ENCODE data around the gene MAP4K2. TPM values are rescaled to one million over a fixed set of nuclear protein-coding genes. Genes with fewer than 3 reads are reported as not detected.

Gene MAP4K2
- total and polyA plus RNA-seq, 2 of the 4 experiments (the other 2 are of a cell fraction): 11.7 to 16.6 TPM

- Histone ChIP-seq H3K14ac (replicated peaks; ENCODE audit: low read depth, low read length) (no peak overlapping the region), H3K18ac (ENCODE audit: low read depth, low read length) (no peak overlapping the region), H4K91ac (ENCODE audit: insufficient read depth, low read depth, low read length) (no peak overlapping the region), H3K36me3 (ENCODE audit: control insufficient read depth, insufficient read depth, low read length) (peaks cover 25% of the 10 kb centered on the region), H2BK120ac (ENCODE audit: low read depth, low read length) (no peak overlapping the region), H4K8ac (ENCODE audit: low read depth in 2 of 2, low read length in 2 of 2) (no peak overlapping the region), H3K4me1 (ENCODE audit: control insufficient read depth, insufficient read depth, low read length) (peaks cover 16% of the 10 kb centered on the region), H3K4ac (ENCODE audit: low read depth, low read length) (no peak overlapping the region), H2BK15ac (ENCODE audit: low read depth, low read length) (no peak overlapping the region), H3K27me3 (ENCODE audit: control insufficient read depth, insufficient read depth, low read length) (no peaks in the 10 kb centered on the region), H2BK5ac (ENCODE audit: low read depth, low read length, poor library complexity, severe bottlenecking) (no peak overlapping the region), H3K79me1 (ENCODE audit: low read depth in 1 of 2, low read length in 2 of 2) (peaks cover 4 to 47% of the 10 kb centered on the region in 2 experiments; a peak in 3 of 4 replicates), H3K27ac (ENCODE audit: insufficient read depth, low read length) (no peak overlapping the region), H2AFZ (replicated peaks; ENCODE audit: low read length, poor library complexity) (no peak overlapping the region), H3K9me1 (ENCODE audit: insufficient read depth, low read length) (peaks cover 21% of the 10 kb centered on the region), H4K5ac (ENCODE audit: low read depth, low read length) (no peak overlapping the region), H2BK20ac (ENCODE audit: low read depth, low read length) (no peak overlapping the region), H3K4me2 (ENCODE audit: low read depth, low read length) (no peak overlapping the region), H4K20me1 (ENCODE audit: insufficient read depth, low read length) (no peaks in the 10 kb centered on the region), H3K23ac (ENCODE audit: low read depth, low read length) (no peak overlapping the region), H2AK9ac (replicated peaks; ENCODE audit: low read depth, low read length, poor library complexity) (no peak overlapping the region), H3K9me3 (ENCODE audit: control insufficient read depth, insufficient read depth, low read length) (no peaks in the 10 kb centered on the region), H3K9ac (ENCODE audit: low read depth, low read length) (no peak overlapping the region), H3K56ac (ENCODE audit: extremely low read depth, insufficient read depth, low read length) (no peak overlapping the region), H3K4me3 (ENCODE audit: insufficient read depth, low read depth, low read length) (no peak overlapping the region), H2AK5ac (ENCODE audit: low read depth, low read length) (no peak overlapping the region)
- TF ChIP-seq MAFK (IDR thresholded peaks at IDR 0.05; ENCODE audit: low read depth, low read length) (no peak), NFE2L2 (IDR thresholded peaks at IDR 0.05; ENCODE audit: low read depth, low read length) (no peak), BHLHE40 (IDR thresholded peaks at IDR 0.05; ENCODE audit: low read depth, low read length) (no peak), CEBPB (IDR thresholded peaks at IDR 0.05; ENCODE audit: low read depth, low read length) (no peak), MAZ (IDR thresholded peaks at IDR 0.05; ENCODE audit: borderline replicate concordance, low read depth, low read length) (no peak), RCOR1 (IDR thresholded peaks at IDR 0.05; ENCODE audit: insufficient replicate concordance, low read length) (no peak), USF2 (IDR thresholded peaks at IDR 0.05; ENCODE audit: low read depth, low read length) (no peak), SMC3 (IDR thresholded peaks at IDR 0.05; ENCODE audit: low read depth, low read length) (no peak), CHD1 (IDR thresholded peaks at IDR 0.05; ENCODE audit: low read depth, low read length) (no peak)
- BruUV-seq (replicated peaks): no TSS peak
- no peak for ATAC-seq (ENCODE audit: low read depth)
- CTCF ChIA-PET: no interaction called here
- in situ Hi-C loops (cut with MboI; ENCODE audit: low sequenced_read_pairs) (no loop called here), dilution Hi-C loops (cut with HindIII; ENCODE audit: low sequenced_read_pairs, unreplicated experiment) (no loop called here), intact Hi-C loops (cut with micrococcal nuclease) (no loop called here)
- DNase-seq: no peak
- no CpG with 5 or more reads among the region's 9 CpGs for WGBS, 2 experiments (ENCODE audit: extremely low coverage in 2 of 2, insufficient read length in 1 of 2)
- POLR2A ChIA-PET (ENCODE audit: unreplicated experiment): no interaction called here
These were observed 2.5 kb upstream of the MAP4K2 start for GRCh38 chr11:64805481-64805880.

Measured in IMR-90 (cell line).